Gastrocnemius medialis (tissue), 4 donors: Measurements from ENCODE around the gene PLBD1. TPM values are rescaled to one million over a fixed set of nuclear protein-coding genes. Genes with fewer than 3 reads are reported as not detected.
A peak's percentile ranks its signal among the peaks of the same experiment; 100 is the strongest.

ENCODE experiments used
- ATAC-seq, 2 donors: fragments of 150-250 bp; one replicate each; pipeline ENCODE4 v1.9.1; 2016
- DNase-seq, 2 donors: peaks; one replicate each; pipeline ENCODE4 v3.0.0-alpha.2; 2019
- H3K27ac ChIP-seq, 4 donors: fragments of 200-600 bp; sonication (generic); 1 replicate in 1 of 4; 2 replicates in 3 of 4; pipeline ENCODE4 v1.5.1; 2016 to 2018; ENCODE audit warnings: mild to moderate bottlenecking in 2 of 4, moderate library complexity in 1 of 4
- H3K27me3 ChIP-seq, 3 donors: fragments of 200-600 bp; sonication (generic) in 2 of 3; 1 replicate in 1 of 3; 2 replicates in 2 of 3; pipeline versions ENCODE4 v1.5.1 to v1.6.0; 2016 to 2019; ENCODE audit warnings: mild to moderate bottlenecking in 1 of 3, moderate library complexity in 1 of 3
- H3K36me3 ChIP-seq, 2 donors: fragments of 200-600 bp; sonication (generic) in 1 of 2; one replicate each; pipeline ENCODE4 v1.5.1; 2017 to 2018
- H3K4me1 ChIP-seq, 2 donors: fragments of 200-600 bp; sonication (generic) in 1 of 2; one replicate each; pipeline ENCODE4 v1.5.1; 2016 to 2017; ENCODE audit warnings: mild to moderate bottlenecking in 2 of 2
- H3K4me3 ChIP-seq, 4 donors: fragments of 200-600 bp; sonication (generic) in 3 of 4; 1 replicate in 1 of 4; 2 replicates in 3 of 4; pipeline ENCODE4 v1.5.1; 2016 to 2019; ENCODE audit warnings: mild to moderate bottlenecking in 2 of 4
- H3K9me3 ChIP-seq, 3 donors: fragments of 200-600 bp; sonication (generic) in 2 of 3; 1 replicate in 1 of 3; 2 replicates in 2 of 3; pipeline ENCODE4 v1.5.1; 2016 to 2019
- CTCF ChIP-seq, 5 experiments: fragments of 450-650 bp in 3 of 5; fragments of 200-600 bp in 2 of 5; sonication (generic) in 2 of 5; IDR thresholded peaks in 4 of 5; conservative IDR thresholded peaks in 1 of 5; 1 replicate in 4 of 5; 2 replicates in 1 of 5; pipeline ENCODE4 v1.5.1; 2016 to 2019; ENCODE audit warnings: antibody characterized with exemption in 5 of 5, mild to moderate bottlenecking in 3 of 5, moderate library complexity in 3 of 5
- POLR2A ChIP-seq, 2 donors: fragments of 450-650 bp; IDR thresholded peaks; one replicate each; pipeline ENCODE4 v1.6.1; 2017; ENCODE audit warnings: antibody characterized with exemption in 2 of 2, mild to moderate bottlenecking in 2 of 2, moderate library complexity in 2 of 2
- in situ Hi-C, 4 donors: fragments of 200-750 bp; cut with MboI; loops; one replicate each; pipeline versions ENCODE4 v1.15.0 to v1.8.0; 2017; ENCODE audit warnings: low sequenced_read_pairs in 4 of 4
- intact Hi-C: fragments of 100-400 bp; cut with DNase I; formaldehyde crosslinking; loops from one replicate; pipeline ENCODE4 v1.15.1; 2023; ENCODE audit warnings: low total_unique reads
- total RNA-seq, 4 donors: library from RNA; depleted of rRNA; stranded (reverse); fragments of >200 nt; gene quantifications; one replicate each; pipeline versions ENCODE4 v1.1.0 to v1.2.3, GENCODE V29; 2016

PLBD1 gene
- total RNA-seq, 4 donors from 2014 or later: 3.0 to 7.1 (median 5.8) TPM

GRCh38 chr12:14514946-14515345 lies 52.7 kb downstream of the PLBD1 start:
- DNase-seq (no peak), ATAC-seq (no peak)
- Histone ChIP-seq H3K4me1 (no peaks in the 10 kb centered on the region), H3K27me3 (no peaks in the 10 kb centered on the region), H3K27ac (no peak overlapping the region), H3K9me3 (no peaks in the 10 kb centered on the region), H3K4me3 (no peak overlapping the region), H3K36me3 (no peaks in the 10 kb centered on the region)
- TF ChIP-seq CTCF (IDR thresholded peaks at IDR 0.05 in 4 of 5, conservative IDR thresholded peaks at IDR 0.05 in 1 of 5) (no peak), POLR2A (IDR thresholded peaks at IDR 0.05) (no peak)
- intact Hi-C loops: loop anchor here (2.0 to 5.0 kb wide), 2 partner anchors 37 to 150 kb away; no protein-coding TSS in a partner anchor
- in situ Hi-C loops: no loop called here

- H3K9me3 ChIP-seq: no peaks in the 10 kb centered on the region
- H3K36me3 ChIP-seq: no peaks in the 10 kb centered on the region
- no peaks in the 10 kb centered on the region for H3K27me3 ChIP-seq
- H3K4me3 ChIP-seq: no peak overlapping the region
- no peak for DNase-seq
- no peaks in the 10 kb centered on the region for H3K4me1 ChIP-seq
- no peak overlapping the region for H3K27ac ChIP-seq
- no peak for ATAC-seq
- intact Hi-C loops (loop anchor here (2.0 to 5.0 kb wide), 2 partner anchors 38 to 151 kb away; no protein-coding TSS in a partner anchor), in situ Hi-C loops (no loop called here)
- TF ChIP-seq POLR2A (IDR thresholded peaks at IDR 0.05) (no peak), CTCF (IDR thresholded peaks at IDR 0.05 in 4 of 5, conservative IDR thresholded peaks at IDR 0.05 in 1 of 5) (peak in 2 of 5 experiments; percentile 33 to 34)
These were observed 53.4 kb downstream of the PLBD1 start for GRCh38 chr12:14514154-14514842.

GRCh38 chr12:14510574-14510973 lies 57.1 kb downstream of the PLBD1 start:
- H3K9me3 ChIP-seq: no peaks in the 10 kb centered on the region
- in situ Hi-C loops: no loop called here
- H3K4me1 ChIP-seq: no peaks in the 10 kb centered on the region
- DNase-seq (no peak), ATAC-seq (no peak)
- intact Hi-C loops: loop anchor here (5.0 kb wide), 1 partner anchor 42 kb away; no protein-coding TSS in a partner anchor
- TF ChIP-seq CTCF (IDR thresholded peaks at IDR 0.05 in 4 of 5, conservative IDR thresholded peaks at IDR 0.05 in 1 of 5) (no peak), POLR2A (IDR thresholded peaks at IDR 0.05) (no peak)
- H3K36me3 ChIP-seq: no peaks in the 10 kb centered on the region
- no peak overlapping the region for H3K27ac ChIP-seq
- H3K4me3 ChIP-seq: no peak overlapping the region
- H3K27me3 ChIP-seq: no peaks in the 10 kb centered on the region

- Histone ChIP-seq H3K27ac (no peak overlapping the region), H3K4me3 (no peak overlapping the region), H3K4me1 (no peaks in the 10 kb centered on the region), H3K9me3 (no peaks in the 10 kb centered on the region), H3K36me3 (peaks cover 0 to 7% of the 10 kb centered on the region in 2 donors), H3K27me3 (no peaks in the 10 kb centered on the region)
- in situ Hi-C loops (no loop called here), intact Hi-C loops (no loop called here)
- TF ChIP-seq POLR2A (IDR thresholded peaks at IDR 0.05) (no peak), CTCF (IDR thresholded peaks at IDR 0.05 in 4 of 5, conservative IDR thresholded peaks at IDR 0.05 in 1 of 5) (no peak)
- DNase-seq (no peak), ATAC-seq (no peak)
These were observed 61.8 kb downstream of the PLBD1 start for GRCh38 chr12:14505626-14506596.
